ENCODE results near the gene LCA5. TPM values are rescaled to one million over a fixed set of nuclear protein-coding genes. Genes with fewer than 3 reads are reported as not detected.
"Not testable (repeated sequence)": the region's sequence is repeated elsewhere in the genome, so short reads cannot be mapped to it uniquely, and the experiment has no call there.

The LCA5 gene
- total RNA-seq, 1 donor from 2014 or later, result 2.2 TPM

DNA sequence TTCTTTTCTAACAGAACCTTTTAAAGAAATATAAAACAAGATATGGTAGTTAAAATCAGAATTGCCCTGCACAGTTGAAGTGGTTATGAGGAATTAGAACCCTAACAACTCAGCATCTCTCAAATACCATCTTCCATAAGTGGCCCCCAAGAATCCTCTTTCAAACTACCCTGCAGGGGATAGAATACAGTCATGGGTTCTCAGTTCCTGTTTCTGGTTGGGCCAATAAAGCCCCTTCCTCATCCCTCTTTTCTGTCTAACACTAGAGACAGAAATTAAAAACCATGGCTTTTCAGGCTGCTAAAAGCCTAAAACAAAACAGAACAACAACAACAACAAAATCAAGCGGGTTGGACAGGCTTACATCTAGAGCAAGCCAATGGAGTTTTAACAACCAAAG lies 6.7 kb upstream of the LCA5 start:
- DNase-seq (ENCODE audit: missing footprints) (no peak), ATAC-seq (no peak)
- intact Hi-C loops (cut with DNase I), result no loop called here

DNA sequence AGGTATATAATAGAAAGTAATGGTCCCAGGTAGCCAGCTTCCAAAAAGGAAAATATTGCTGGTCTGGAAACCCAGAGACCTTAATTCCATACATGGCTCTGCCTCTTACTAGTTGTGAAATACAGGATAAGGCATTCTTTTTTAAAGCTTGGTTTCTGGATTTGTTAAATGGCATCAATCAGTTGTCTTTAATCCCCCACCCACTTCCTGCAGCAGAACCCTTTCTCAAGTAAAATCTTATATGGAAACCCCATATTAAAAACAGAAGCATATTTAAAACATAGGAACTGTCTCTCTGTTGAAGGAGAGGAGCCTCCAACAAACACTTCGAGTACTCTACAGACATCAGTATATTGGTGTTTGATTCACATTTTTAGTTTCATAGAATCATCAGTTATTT lies 6.2 kb upstream of the LCA5 start:
- intact Hi-C loops (cut with DNase I), result no loop called here
- DNase-seq (ENCODE audit: missing footprints) (no peak), ATAC-seq (no peak)

DNA sequence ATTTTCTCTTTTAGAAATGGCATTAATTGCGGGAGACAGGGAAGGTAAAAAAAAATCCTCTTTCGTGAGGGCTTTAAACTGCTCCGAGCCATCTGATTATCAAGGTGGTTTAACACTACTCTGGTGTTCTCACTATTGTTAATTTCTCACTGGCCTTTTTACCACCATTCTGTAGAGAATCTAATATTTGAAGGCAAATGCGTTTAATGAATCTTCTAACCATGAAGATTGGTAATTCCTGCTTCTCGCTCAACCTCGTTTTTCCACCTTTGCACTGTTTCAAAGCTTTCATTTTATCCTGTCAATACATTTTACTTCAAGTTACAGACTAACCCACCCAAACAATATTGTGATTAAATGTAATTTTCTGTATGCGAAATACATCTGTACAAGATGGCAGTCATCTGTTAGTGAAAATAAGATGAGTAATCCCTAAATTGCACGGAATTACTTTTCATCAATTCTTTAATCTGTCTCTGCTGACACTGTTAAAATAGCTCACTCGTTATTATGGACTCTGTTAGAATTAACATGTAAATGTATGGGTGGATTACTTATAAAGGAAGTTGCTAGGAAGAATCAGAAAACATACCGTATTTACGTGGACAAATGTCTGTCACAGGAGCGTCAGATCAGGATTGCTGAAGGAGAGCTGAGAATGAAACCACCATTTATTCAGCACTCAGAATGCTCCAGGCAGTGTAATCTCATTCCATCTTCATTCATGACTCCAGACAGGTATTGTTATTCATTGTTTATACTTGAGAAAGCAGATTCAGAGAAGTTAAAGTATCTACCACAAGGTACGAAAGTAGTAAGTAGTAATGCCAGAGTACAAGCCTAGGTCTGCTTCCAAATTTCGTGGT lies 1.1 kb upstream of the LCA5 start:
- ATAC-seq, result no peak

DNA sequence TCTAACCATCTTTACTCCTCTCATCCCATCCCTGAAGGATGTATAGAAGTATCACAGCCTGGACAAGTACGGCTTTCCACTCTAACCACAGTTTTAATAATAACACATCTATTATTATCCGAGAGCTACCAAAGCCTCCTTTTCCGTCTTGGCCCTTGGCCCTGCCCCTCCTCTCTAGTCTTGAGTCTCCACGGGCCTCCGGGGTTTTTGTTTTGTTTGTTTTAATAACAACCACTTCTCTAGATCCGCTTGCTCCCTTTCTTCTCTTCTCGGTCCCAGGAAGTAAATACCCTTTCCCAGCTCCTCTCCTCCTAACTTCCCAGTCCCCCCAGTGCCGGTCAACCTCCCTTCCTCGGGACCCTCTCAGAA lies 661 bp downstream of the LCA5 start:
- intact Hi-C loops (cut with DNase I), result loop anchor here (5.0 kb wide), 2 partner anchors 304 to 459 kb away; partner anchors contain the start of genes HMGN3 and PHIP
- ATAC-seq, result peak; percentile 24
- DNase-seq (ENCODE audit: missing footprints), result no peak

More for the DNA sequence above, 1.1 kb upstream of the LCA5 start:
- intact Hi-C loops (cut with DNase I), result loop anchor here (5.0 kb wide), 2 partner anchors 306 to 461 kb away; partner anchors contain the start of genes HMGN3 and PHIP
- no peak for DNase-seq (ENCODE audit: missing footprints)

DNA sequence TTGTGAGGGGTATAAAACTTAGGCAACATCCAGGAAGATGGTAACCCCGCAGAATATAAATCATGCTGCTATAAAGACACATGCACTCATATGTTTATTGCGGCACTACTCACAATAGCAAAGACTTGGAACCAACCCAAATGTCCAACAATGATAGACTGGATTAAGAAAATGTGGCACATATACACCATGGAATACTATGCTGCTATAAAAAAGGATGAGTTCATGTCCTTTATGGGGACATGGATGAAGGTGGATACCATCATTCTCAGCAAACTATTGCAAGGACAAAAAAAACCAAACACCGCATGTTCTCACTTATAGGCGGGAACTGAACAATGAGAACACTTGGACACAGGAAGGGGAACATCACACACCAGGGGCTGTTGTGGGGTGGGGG lies 7.7 kb downstream of the LCA5 start:
- intact Hi-C loops (cut with DNase I); DNase-seq (ENCODE audit: missing footprints); ATAC-seq: not testable (repeated sequence)

DNA sequence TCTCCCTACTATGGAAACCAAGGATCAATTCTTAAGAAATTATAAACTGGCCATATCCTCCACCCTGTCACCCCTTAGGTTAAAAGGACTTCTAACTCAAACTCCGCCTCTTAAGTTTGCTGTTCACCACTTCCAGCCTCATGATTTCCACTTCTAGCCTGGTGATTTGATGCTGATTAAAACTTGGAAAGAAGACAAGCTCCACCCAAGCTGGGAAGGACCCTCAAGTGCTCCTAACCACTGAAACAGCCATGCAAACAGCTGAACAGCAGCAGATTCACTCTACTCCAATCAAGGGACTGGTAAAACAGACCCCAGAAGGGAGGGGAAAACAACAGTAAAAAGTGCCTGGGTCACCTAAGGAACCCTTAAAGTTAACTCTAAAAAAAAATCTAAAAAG lies 10.3 kb downstream of the LCA5 start:
- intact Hi-C loops (cut with DNase I), result no loop called here
- ATAC-seq (no peak), DNase-seq (ENCODE audit: missing footprints) (no peak)

DNA sequence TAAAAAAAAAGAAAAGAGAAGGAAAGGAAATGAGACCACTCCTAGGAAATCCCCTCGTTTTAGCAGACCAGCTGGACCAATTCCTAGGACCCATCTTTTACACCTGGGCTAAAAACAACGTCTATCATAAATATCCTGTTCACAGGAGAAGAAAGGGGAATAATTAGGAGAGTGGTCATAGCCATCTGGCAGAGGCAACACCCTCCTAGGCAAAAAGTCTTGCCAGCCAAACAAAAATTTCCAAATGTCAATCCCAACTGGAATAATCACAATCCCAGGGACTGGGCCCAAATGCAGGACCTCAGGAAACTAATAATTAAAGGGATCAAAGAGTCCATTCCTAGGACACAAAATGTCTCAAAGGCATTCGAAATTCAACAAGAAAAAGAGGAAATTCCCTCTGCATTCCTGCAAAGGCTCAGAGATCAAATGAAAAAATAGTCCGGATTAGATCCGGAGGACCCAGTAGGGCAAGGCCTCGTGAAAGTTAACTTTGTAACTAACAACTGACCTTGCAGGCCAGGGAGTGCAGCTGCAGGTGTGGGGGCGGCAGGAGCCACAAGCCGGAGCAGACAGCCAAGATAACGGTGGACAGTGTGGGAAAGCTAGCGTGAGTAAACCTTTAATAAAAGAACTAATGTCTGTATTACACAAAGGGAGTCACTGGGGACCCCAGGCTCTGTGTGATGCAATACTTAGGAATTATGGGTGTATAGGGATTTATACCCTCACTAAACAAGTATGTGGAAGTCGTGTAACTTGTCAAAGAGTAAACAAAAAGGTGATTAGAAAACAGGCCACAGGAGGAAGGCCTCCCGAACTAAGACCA lies 11.7 kb downstream of the LCA5 start:
- no peak for DNase-seq (ENCODE audit: missing footprints)
- intact Hi-C loops (cut with DNase I), result no loop called here
- peak; percentile 50 for ATAC-seq

DNA sequence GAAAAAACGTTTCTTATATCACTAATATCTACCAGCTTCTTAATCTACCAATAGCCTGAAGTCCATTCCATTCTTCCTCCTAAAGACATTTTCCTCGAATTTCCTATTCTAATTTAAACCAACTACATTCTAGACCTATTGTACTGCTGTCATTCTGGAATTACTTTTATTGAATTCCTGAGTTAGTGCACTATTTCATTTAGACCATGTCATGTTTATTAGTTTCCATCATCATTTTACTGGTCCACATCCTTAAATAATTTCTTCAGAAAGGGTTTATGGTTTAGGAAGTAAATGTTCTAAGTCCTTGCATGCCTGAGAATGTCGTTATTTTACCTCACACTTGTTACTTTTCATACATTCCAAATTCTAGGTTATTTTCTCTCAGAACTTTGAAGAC lies 13.2 kb downstream of the LCA5 start:
- DNase-seq (ENCODE audit: missing footprints) (no peak), ATAC-seq (no peak)
- intact Hi-C loops (cut with DNase I), result no loop called here

DNA sequence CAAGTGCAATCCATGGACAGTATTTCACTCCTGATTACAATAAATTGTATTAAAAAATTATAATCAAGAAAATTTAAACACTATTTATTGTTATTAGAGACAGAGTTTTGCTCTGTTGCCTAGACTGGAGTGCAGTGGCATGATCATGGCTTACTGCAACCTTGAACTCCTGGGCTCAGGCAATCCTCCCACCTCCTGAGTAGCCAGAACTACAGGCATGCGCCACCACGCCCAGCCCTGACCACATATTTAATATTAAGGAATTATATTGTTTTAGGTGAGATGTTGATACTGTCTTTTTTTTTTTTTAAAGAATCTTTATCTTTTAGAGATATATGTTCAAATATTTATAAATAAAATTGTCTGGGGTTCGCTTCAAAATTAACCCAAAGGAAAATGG lies 14.6 kb downstream of the LCA5 start:
- DNase-seq (ENCODE audit: missing footprints), result no peak
- intact Hi-C loops (cut with DNase I), result no loop called here
- ATAC-seq, result no peak

DNA sequence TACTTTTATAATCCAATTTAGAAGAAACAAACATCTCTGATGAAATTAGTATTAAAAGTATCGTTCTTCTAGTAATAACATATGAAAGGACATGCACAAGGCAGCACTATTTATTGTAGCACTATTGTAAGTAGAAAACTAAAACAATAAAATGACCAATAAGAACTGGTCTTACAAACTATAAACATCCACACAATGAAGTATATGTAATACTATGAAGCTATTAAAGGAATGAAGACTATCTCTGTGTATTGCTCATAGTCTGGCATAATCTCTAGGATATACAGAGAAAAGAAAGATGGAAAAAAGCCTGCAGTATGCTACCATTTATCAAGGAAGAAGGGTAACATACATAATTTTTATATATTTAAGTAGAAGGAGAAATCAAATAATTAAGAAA lies 16.7 kb downstream of the LCA5 start:
- no peak for DNase-seq (ENCODE audit: missing footprints)
- ATAC-seq, result no peak
- intact Hi-C loops (cut with DNase I), result no loop called here

DNA sequence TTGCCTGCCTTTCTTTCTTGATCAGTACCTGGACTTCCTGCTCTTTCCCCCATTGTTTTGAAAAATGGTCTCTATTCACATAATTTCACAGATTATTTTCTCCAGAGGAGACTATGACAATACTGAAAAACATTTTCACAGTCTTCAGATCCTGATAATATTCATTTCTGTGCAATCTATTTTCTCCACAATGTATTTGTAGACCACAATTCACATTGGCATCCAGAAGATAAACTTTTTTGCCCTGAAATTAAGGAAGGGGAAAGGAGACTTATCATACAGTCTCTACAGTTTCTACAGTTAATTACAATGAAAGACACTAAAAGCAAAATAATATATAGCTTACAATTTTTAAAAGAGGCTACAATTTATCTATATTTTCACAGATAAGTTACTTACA lies 18.4 kb downstream of the LCA5 start:
- intact Hi-C loops (cut with DNase I), result no loop called here
- no peak for ATAC-seq
- no peak for DNase-seq (ENCODE audit: missing footprints)

DNA sequence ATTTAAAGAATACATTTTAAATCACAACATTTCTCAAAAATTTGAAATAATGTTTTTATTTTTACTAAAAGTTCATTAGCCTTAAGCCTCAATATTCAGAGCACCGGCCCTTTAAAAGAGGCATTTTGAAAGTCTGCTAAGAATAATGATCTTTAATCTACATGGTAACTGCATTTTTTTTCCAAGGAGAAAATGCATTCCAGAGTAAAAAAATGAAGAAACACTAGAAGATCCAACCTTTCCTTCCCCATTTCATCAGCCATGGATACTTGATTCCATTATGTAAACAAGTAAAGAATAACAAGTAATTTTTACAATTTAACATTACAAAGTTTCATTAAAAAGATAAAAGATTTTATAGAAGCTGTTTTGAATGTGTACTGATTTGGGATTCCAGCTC lies 21.8 kb downstream of the LCA5 start:
- DNase-seq (ENCODE audit: missing footprints) (no peak), ATAC-seq (no peak)
- intact Hi-C loops (cut with DNase I), result no loop called here

DNA sequence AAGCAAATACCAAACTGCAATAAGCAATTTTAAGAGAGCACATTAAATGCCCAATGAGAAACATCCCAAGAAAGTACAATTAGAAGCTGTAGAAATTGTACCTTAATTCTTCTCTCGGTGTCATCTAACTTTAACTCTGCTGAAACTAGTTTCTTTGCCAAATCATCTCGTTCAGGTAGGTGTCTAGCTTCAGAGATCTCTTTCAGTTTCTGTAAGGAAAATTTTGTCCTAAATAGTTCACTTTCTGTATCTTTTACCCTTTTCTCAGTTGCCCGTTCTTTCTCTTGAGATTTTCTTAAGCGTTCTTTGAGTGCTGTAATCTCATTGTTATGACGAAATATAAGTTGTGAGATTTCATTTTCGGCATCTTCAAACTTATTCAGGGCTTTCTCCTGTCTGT lies 24.1 kb downstream of the LCA5 start:
- ATAC-seq (no peak), DNase-seq (ENCODE audit: missing footprints) (no peak)
- intact Hi-C loops (cut with DNase I), result no loop called here

DNA sequence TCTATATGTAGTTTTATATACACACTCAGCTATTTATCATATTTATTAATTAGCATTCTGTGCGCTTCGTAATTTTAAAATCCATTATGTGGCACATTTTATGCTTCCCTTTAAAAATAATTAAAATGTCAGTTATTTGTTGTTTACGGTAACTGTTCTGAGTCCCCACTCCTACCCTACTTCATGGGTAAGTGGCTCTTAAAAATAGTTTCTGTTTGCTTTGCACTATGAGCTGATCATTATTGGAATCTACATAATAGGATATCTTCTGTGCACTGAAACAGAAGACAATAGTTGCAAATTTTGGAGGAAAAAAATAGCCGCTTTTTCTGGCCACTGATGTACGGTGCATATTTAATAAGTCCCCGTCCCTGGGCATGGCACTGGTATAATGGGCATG lies 25.2 kb downstream of the LCA5 start:
- ATAC-seq (no peak), DNase-seq (ENCODE audit: missing footprints) (no peak)
- intact Hi-C loops (cut with DNase I), result no loop called here

DNA sequence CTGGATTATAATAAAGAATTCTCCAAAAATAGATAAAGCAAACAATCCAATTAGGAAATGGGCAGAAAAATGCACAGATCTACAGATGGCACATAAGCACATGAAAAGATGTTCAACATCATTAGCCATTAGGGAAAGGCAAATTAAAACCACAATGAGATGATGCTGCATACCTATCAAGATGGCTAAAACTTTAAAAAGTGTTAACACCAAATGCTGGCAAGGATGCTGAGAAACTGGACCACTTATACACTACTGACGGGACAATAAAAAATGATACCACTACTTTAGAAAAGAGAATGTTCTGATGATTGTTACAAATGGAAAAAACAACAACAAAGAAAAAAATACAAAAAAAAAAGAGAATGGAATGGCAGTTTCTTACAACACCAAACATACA lies 26.5 kb downstream of the LCA5 start:
- ATAC-seq (no peak), DNase-seq (ENCODE audit: missing footprints) (no peak)
- intact Hi-C loops (cut with DNase I), result no loop called here

DNA sequence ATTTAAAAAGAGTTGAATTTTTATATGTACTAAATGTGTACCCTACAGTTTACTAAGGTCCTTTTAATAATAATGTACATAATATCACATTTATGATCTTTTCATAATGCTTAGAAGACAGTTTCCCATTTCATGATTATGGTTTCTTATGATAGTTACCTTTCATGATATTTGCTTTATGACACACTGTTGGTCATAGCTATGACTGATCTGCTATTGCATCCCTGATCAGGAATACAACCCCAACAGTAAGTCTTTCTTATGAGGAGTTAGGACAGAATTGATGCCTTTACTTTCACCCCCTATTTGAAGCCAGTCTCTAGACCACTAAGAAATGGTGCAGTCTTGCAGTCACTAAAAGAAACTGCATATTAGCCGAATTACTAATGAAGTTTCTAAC lies 31.0 kb downstream of the LCA5 start:
- intact Hi-C loops (cut with DNase I), result no loop called here
- DNase-seq (ENCODE audit: missing footprints) (no peak), ATAC-seq (no peak)

DNA sequence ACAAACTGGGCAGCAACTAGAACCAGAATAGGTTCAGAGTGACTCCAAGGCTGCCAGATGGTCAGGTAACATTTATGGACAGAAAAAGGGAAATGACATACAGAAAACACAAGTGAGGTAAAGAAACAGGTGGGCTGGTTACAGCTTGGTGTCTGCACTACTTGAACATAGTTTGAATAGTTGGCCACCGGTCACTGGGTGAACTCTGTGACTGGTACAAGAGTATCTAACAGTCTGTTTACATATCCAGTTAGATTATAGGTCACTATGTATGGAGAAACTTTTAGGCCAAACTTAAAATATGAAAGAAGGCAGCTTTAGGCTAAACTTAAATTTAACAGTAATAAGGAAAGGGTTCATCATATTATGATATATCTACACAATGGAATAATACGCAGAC lies 32.9 kb downstream of the LCA5 start:
- intact Hi-C loops (cut with DNase I), result no loop called here
- ATAC-seq (no peak), DNase-seq (ENCODE audit: missing footprints) (no peak)

DNA sequence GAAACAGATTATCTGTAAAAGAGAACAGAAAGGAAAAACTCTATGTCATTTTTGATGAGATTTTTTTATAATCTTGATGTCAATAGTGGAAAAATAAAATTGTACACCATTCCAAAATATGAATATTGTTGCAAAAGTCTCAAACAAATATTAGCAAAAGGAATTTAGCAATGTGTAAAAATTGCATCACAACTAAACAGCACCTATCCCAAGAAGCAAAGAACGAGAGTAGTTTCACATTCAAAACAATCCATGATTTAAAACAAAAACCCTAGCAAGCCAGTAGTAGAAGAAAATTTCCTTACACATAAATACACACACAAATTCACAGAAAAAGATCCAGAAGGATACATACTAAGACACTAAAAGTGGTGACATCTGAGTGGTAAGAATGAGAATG lies 38.4 kb downstream of the LCA5 start:
- ATAC-seq, result no peak
- intact Hi-C loops (cut with DNase I), result no loop called here
- no peak for DNase-seq (ENCODE audit: missing footprints)

DNA sequence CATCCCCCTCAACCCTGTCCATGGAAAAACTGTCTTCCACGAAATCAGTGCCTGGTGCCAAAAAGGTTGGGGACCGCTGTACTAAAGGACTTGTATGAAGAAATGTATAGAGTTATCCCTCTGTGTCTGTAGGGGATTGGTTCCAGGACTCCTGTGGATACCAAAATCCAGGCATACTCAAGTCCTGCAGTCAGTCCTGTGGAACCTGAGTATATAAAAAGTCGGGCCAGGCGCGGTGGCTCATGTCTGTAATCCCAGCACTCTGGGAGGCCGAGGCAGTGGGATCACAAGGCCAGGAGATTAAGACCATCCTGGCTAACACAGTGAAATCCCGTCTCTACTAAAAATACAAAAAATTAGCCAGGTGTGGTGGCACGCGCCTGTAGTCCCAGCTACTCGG lies 42.0 kb downstream of the LCA5 start:
- DNase-seq (ENCODE audit: missing footprints) (no peak), ATAC-seq (no peak)
- intact Hi-C loops (cut with DNase I), result no loop called here

DNA sequence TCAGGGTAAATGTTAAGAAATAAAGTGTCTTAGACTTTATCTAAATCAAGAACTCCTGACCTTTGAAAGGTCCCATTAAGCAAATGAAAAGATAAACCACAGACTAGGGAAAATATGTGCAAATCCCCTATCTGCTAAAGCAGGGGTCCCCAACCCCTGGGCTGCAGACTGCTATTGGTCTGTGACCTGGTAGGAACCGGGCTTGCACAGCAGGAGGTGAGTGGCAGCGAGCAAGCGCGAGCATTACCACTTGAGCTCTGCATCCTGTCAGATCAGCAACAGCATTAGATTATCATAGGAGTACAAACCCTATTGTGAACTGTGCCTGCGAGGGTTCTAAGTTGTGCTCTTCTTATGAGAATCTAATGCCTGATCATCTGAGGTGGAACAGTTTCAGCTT lies 42.4 kb downstream of the LCA5 start:
- DNase-seq (ENCODE audit: missing footprints) (no peak), ATAC-seq (no peak)
- intact Hi-C loops (cut with DNase I), result no loop called here

Measured in Right ventricle myocardium inferior (tissue), 1 donor.